Measurements from ENCODE around the gene GNRH2. TPM values are rescaled to one million over a fixed set of nuclear protein-coding genes. Genes with fewer than 3 reads are reported as not detected.

GNRH2 gene
- polyA plus RNA-seq, 1 donor = 1.2 TPM

DNA sequence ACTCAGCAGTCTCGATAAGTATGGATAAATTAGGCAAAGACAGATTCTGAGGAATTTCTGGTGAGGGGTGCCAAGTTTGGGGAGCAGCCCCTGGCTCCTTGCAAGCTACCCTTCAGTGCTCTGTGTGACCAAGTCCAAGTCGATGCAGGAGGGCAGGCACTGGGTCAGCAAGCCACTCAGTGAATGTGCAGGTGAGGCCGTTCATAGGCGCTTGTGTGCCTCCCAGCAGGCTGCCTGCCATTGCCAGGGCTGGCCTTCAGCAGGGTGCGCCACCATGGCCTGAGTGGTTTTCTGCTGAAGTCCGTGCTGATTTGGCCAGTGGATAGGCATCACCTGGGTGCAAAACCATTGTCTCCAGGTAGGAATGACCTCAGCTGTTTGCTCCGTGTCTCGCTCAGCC lies 3.3 kb upstream of the GNRH2 start:
- H3K9me3 ChIP-seq (ENCODE audit: control insufficient read depth, low read depth, low read length) = no peaks in the 10 kb centered on the region
- no peak overlapping the region for H3K4me3 ChIP-seq (ENCODE audit: low read length)
- whole genome bisulfite sequencing (ENCODE audit: insufficient coverage, low lambda C conversion rate) = 100% methylated on average over 1 of the region's 8 CpGs
- H3K36me3 ChIP-seq (ENCODE audit: control insufficient read depth, insufficient read depth, low read length) = peaks cover 50% of the 10 kb centered on the region
- H3K27me3 ChIP-seq (ENCODE audit: control insufficient read depth, insufficient read depth, low read length) = no peaks in the 10 kb centered on the region
- H3K4me1 ChIP-seq (ENCODE audit: control insufficient read depth, insufficient read depth, low read length) = peaks cover 3% of the 10 kb centered on the region
- no peak overlapping the region for H3K27ac ChIP-seq (ENCODE audit: low read length)
- DNase-seq = no peak

DNA sequence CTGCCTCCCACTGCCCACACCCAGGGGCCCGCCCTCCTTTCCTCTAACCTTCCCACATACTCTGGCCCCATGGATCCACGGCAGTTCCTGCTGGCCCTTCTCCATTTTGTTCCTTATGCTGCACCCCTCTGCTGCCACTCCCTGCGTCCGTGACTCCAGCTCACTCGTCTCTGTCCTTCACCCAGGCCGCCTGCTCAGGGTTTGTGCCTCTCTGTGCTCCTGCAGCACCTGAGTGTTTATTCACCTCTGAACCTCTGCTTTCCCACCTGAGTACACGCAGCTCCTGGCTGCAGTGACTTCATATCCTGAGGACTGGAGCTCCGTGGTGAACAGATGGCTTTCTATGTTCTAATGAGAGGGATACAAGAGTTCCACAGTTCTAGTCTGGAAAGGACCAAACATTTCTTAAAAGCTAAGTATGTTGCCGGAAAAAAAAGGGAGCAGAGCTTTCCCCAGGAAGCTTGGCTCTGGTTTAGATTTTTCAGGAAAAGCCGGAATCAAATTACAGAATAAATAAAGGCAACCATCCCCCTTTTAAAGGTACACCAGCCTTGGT lies 1.5 kb upstream of the GNRH2 start:
- no peaks in the 10 kb centered on the region for H3K9me3 ChIP-seq (ENCODE audit: control insufficient read depth, low read depth, low read length)
- H3K27me3 ChIP-seq (ENCODE audit: control insufficient read depth, insufficient read depth, low read length) = no peaks in the 10 kb centered on the region
- H3K27ac ChIP-seq (ENCODE audit: low read length) = peak overlapping the region; percentile 19
- H3K36me3 ChIP-seq (ENCODE audit: control insufficient read depth, insufficient read depth, low read length) = peaks cover 31% of the 10 kb centered on the region
- DNase-seq = no peak
- H3K4me1 ChIP-seq (ENCODE audit: control insufficient read depth, insufficient read depth, low read length) = peaks cover 6% of the 10 kb centered on the region
- no peak overlapping the region for H3K4me3 ChIP-seq (ENCODE audit: low read length)
- 40% methylated on average over 2 of the region's 10 CpGs for WGBS (ENCODE audit: insufficient coverage, low lambda C conversion rate)

DNA sequence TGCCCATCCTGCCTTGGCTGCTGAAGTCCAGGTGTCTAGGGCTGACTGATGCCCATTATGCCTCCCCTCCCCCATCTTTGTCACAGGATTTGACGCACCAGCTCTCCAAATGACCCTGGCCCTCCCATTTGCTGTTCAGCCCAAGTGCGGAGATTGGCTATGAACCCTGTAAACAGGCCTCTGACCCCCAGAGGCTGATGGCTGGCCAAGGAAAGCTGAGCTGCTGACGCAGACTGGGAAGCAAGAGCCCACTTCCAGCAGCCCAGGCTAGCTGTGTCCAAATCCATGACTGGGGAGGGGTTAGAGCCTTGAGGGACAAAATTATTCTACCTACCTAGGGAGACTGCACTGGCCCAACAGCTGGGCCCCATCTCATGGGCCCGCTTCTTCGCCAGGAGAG lies 797 bp upstream of the GNRH2 start:
- Histone ChIP-seq H3K36me3 (ENCODE audit: control insufficient read depth, insufficient read depth, low read length) (peaks cover 28% of the 10 kb centered on the region), H3K4me1 (ENCODE audit: control insufficient read depth, insufficient read depth, low read length) (peaks cover 12% of the 10 kb centered on the region), H3K27me3 (ENCODE audit: control insufficient read depth, insufficient read depth, low read length) (no peaks in the 10 kb centered on the region), H3K9me3 (ENCODE audit: control insufficient read depth, low read depth, low read length) (no peaks in the 10 kb centered on the region), H3K4me3 (ENCODE audit: low read length) (no peak overlapping the region), H3K27ac (ENCODE audit: low read length) (peak overlapping the region; percentile 3)
- DNase-seq = no peak
- WGBS (ENCODE audit: insufficient coverage, low lambda C conversion rate) = no CpG with 5 or more reads among the region's 5 CpGs

DNA sequence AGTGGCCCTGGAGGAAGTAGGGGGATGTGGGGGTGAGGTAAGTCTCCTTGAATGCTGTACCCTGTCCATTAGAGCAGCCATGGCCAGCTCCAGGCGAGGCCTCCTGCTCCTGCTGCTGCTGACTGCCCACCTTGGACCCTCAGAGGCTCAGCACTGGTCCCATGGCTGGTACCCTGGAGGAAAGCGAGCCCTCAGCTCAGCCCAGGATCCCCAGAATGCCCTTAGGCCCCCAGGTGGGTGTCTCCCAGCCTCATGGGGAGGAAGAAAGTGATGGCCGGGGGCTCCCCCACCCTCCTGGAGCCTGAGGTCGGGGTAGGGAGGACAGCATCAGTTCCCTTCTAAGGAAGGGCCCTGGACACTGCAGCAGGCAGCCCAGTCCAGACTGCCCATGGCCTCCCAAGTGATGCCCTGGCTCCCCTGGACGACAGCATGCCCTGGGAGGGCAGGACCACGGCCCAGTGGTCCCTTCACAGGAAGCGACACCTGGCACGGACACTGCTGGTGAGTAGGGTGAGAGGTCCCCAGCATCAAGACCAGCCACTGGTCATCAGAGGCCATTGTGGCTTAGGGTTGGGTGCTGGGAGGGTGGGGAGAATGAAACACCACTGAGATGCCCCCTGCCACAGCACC lies 1.0 kb downstream of the GNRH2 start:
- no peaks in the 10 kb centered on the region for H3K27me3 ChIP-seq (ENCODE audit: control insufficient read depth, insufficient read depth, low read length)
- H3K36me3 ChIP-seq (ENCODE audit: control insufficient read depth, insufficient read depth, low read length) = peaks cover 30% of the 10 kb centered on the region
- no peak for DNase-seq
- WGBS (ENCODE audit: insufficient coverage, low lambda C conversion rate) = no CpG with 5 or more reads among the region's 8 CpGs
- H3K4me3 ChIP-seq (ENCODE audit: low read length) = no peak overlapping the region
- peaks cover 13% of the 10 kb centered on the region for H3K4me1 ChIP-seq (ENCODE audit: control insufficient read depth, insufficient read depth, low read length)
- no peak overlapping the region for H3K27ac ChIP-seq (ENCODE audit: low read length)
- H3K9me3 ChIP-seq (ENCODE audit: control insufficient read depth, low read depth, low read length) = no peaks in the 10 kb centered on the region

DNA sequence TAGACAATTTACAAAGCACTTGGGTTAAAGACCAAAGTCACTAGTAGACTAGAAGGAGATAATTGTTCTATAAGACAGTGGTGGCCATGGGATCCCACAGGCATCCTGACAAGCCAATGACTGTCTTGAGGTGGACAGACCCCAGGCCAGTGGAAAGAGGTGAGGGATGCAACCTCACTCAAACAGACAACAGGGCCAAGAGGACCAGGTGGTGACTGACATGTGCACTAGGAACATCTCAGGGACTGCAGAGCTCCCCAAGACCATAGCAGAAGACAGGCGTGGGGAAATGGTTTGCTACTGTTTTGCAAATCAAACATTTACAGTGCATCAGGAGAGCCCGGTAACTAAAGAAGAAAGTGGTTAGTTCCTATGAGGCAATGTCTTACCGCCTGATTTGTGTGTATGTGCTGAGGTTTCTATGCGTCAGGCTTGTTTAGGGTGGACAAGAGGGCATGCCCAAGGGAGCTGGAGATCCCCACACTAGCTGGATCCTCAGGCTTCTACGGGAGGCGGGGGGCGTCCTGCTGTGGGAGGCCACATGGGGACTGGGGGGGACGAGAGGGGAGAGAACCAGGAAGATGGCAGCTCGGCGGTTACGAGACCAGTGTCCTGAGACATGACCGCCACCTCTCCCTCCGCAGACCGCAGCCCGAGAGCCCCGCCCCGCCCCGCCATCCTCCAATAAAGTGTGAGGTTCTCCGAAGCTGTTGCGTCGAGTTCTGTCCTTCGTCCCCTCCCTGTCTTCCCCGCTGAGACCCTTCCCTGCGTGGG lies 1.8 kb downstream of the GNRH2 start:
- DNase-seq = peak in 1 of 2 donors; percentile 40
- H3K27me3 ChIP-seq (ENCODE audit: control insufficient read depth, insufficient read depth, low read length) = no peaks in the 10 kb centered on the region
- no peaks in the 10 kb centered on the region for H3K9me3 ChIP-seq (ENCODE audit: control insufficient read depth, low read depth, low read length)
- H3K4me3 ChIP-seq (ENCODE audit: low read length) = peak overlapping the region; percentile 87
- H3K36me3 ChIP-seq (ENCODE audit: control insufficient read depth, insufficient read depth, low read length) = peaks cover 30% of the 10 kb centered on the region
- H3K4me1 ChIP-seq (ENCODE audit: control insufficient read depth, insufficient read depth, low read length) = peaks cover 13% of the 10 kb centered on the region
- WGBS (ENCODE audit: insufficient coverage, low lambda C conversion rate) = no CpG with 5 or more reads among the region's 24 CpGs
- peak overlapping the region; percentile 83 for H3K27ac ChIP-seq (ENCODE audit: low read length)

DNA sequence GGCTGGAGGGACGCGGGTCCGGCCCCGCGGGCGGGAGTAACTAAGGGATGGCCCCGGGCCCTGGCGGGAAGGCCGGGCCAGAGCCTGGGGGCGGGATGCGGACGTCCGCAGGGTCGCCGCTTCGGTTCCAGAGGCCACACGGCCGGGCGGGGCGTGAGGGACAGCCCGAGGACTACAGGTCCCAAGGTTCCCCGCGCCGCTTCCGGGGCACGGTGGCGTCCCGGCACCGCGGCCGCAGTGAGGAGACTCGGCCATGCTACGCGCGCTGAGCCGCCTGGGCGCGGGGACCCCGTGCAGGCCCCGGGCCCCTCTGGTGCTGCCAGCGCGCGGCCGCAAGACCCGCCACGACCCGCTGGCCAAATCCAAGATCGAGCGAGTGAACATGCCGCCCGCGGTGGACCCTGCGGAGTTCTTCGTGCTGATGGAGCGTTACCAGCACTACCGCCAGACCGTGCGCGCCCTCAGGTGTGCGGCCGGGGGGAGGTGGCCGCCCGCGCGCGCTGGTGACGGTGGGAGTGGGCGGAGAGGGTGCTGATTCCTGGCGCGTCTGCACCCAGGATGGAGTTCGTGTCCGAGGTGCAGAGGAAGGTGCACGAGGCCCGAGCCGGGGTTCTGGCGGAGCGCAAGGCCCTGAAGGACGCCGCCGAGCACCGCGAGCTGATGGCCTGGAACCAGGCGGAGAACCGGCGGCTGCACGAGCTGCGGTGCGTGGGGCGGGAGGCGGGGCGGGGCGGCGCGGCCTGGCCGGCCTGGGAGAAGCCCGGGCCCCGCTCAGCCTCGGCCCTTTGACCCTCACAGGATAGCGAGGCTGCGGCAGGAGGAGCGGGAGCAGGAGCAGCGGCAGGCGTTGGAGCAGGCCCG lies 2.6 kb downstream of the GNRH2 start, which contains the start of gene MRPS26:
Gene MRPS26, plus strand, starts transcription at position 237 of the 861 bp plus-strand sequence. Its CDS starts 17 bp downstream, at position 254.
- H3K27me3 ChIP-seq (ENCODE audit: control insufficient read depth, insufficient read depth, low read length) = no peaks in the 10 kb centered on the region
- H3K36me3 ChIP-seq (ENCODE audit: control insufficient read depth, insufficient read depth, low read length) = peaks cover 29% of the 10 kb centered on the region
- peak within 1 kb of the TSS; percentile 87 for H3K4me3 ChIP-seq (ENCODE audit: low read length)
- H3K9me3 ChIP-seq (ENCODE audit: control insufficient read depth, low read depth, low read length) = no peaks in the 10 kb centered on the region
- H3K27ac ChIP-seq (ENCODE audit: low read length) = peak within 1 kb of the TSS; percentile 83
- peaks cover 13% of the 10 kb centered on the region for H3K4me1 ChIP-seq (ENCODE audit: control insufficient read depth, insufficient read depth, low read length)
- DNase-seq = peak; percentile 87 to 96
- no CpG with 5 or more reads among the region's 104 CpGs for WGBS (ENCODE audit: insufficient coverage, low lambda C conversion rate)

DNA sequence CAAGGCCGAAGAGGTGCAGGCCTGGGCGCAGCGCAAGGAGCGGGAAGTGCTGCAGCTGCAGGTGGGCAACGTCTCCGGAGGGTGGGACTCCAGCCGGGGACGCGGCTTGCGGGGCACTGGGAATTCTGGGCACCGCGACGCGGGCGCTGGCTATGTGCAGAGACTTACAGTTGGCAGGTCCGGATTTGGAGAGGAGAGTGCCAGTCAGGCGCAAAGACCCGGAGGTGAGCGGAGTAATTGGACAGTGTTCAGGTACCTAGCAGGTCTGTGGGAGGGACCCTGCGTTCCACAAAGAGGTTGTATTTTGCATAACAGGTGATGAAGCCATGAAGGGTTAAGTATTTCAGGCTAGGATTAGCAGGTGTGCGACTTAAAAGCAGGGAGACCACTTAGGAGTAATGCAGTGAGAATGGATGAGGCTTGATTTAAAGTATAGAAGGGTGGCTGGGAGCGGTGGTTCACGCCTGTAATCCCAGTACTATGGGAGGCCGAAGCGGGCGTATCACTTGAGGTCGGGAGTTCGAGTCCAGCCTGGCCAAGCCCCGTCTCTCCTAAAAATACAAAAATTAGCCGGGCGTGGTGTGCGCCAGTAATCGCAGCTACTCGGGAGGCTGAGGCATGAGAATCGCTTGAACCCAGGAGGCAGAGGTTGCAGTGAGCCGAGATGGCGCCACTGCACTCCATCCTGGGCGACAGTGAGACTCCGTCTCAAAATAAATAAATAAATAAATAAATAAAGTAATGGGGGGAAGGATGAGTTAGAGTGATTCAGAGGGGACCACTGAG lies 3.4 kb downstream of the GNRH2 start:
- H3K4me1 ChIP-seq (ENCODE audit: control insufficient read depth, insufficient read depth, low read length) = peaks cover 13% of the 10 kb centered on the region
- peaks cover 29% of the 10 kb centered on the region for H3K36me3 ChIP-seq (ENCODE audit: control insufficient read depth, insufficient read depth, low read length)
- H3K27me3 ChIP-seq (ENCODE audit: control insufficient read depth, insufficient read depth, low read length) = no peaks in the 10 kb centered on the region
- H3K9me3 ChIP-seq (ENCODE audit: control insufficient read depth, low read depth, low read length) = no peaks in the 10 kb centered on the region
- H3K4me3 ChIP-seq (ENCODE audit: low read length) = peak overlapping the region; percentile 87
- WGBS (ENCODE audit: insufficient coverage, low lambda C conversion rate) = 61% methylated on average over 5 of the region's 39 CpGs
- no peak for DNase-seq
- peak overlapping the region; percentile 76 for H3K27ac ChIP-seq (ENCODE audit: low read length)

DNA sequence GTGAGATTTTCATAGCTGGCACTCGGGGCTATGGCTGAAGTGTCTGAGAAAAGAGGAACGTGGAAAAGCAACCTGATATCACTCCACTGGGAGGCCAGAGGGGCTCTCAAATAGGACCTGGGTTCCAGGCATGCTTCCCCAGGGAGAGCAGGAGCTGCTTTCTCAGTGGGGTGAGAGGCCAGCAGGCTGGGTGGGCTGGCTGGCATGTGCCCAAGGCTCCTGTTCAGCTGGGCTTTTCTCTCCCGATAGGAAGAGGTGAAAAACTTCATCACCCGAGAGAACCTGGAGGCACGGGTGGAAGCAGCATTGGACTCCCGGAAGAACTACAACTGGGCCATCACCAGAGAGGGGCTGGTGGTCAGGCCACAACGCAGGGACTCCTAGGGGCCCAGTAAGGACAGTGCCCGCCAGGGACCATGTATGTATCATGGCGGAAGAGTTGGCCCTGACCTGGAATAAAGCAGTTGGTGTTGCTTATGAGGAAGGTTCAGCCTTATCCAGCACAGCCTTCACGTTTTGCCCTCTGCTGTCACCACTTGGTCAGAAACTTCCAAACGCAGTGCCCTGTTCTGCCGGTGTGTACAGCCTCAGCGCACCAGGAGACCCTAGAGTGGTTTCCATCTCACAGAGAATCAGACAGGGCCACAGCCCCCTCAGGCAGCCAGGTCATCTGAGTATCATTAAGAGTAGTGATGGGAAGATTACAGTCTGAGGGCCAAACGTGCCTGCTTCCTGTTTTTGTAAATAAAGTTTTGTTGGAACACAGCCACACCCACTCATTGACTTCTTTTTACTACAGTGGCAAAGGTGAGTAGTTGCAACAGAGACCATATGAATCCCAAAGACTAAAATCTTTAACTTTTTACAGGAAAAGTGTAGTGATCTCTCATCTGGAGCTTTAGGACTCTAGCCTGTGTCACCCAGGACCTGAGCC lies 4.3 kb downstream of the GNRH2 start:
- Histone ChIP-seq H3K27me3 (ENCODE audit: control insufficient read depth, insufficient read depth, low read length) (no peaks in the 10 kb centered on the region), H3K27ac (ENCODE audit: low read length) (no peak overlapping the region), H3K4me1 (ENCODE audit: control insufficient read depth, insufficient read depth, low read length) (peaks cover 13% of the 10 kb centered on the region), H3K9me3 (ENCODE audit: control insufficient read depth, low read depth, low read length) (no peaks in the 10 kb centered on the region), H3K36me3 (ENCODE audit: control insufficient read depth, insufficient read depth, low read length) (peaks cover 29% of the 10 kb centered on the region), H3K4me3 (ENCODE audit: low read length) (no peak overlapping the region)
- 60% methylated on average over 1 of the region's 14 CpGs for WGBS (ENCODE audit: insufficient coverage, low lambda C conversion rate)
- DNase-seq = no peak
